Activated T-cell treated with anti-CD3 and anti-CD28 coated beads for 4 hours (primary cell): Measurements from ENCODE around the gene RD3L.

ENCODE experiments used
- DNase-seq: peaks from one replicate; pipeline ENCODE4 v3.0.0-alpha.2; 2020

RD3L gene

GRCh38 chr14:103892247-103892646 is 50.1 kb downstream of the RD3L start:
- no peak for DNase-seq

GRCh38 chr14:103891667-103892215 is 50.6 kb downstream of the RD3L start:
- no peak for DNase-seq

GRCh38 chr14:103890821-103891666 is 51.3 kb downstream of the RD3L start:
- no peak for DNase-seq
